ENCODE measurements around the gene PKD2L1.

Gene PKD2L1

GRCh38 chr10:100356067-100357017 is 26.3 kb upstream of the PKD2L1 start:
- DNase-seq (ENCODE audit: low read depth in 2 of 2): no peak

GRCh38 chr10:100355086-100355485 is 25.1 kb upstream of the PKD2L1 start:
- DNase-seq (ENCODE audit: low read depth in 2 of 2): no peak

GRCh38 chr10:100353770-100354485 is 23.9 kb upstream of the PKD2L1 start:
- no peak for DNase-seq (ENCODE audit: low read depth in 2 of 2)

GRCh38 chr10:100350914-100351485 is 21.0 kb upstream of the PKD2L1 start:
- DNase-seq (ENCODE audit: low read depth in 2 of 2): no peak

GRCh38 chr10:100349672-100350071 is 19.6 kb upstream of the PKD2L1 start:
- no peak for DNase-seq (ENCODE audit: low read depth in 2 of 2)

GRCh38 chr10:100349087-100349486 is 19.1 kb upstream of the PKD2L1 start:
- no peak for DNase-seq (ENCODE audit: low read depth in 2 of 2)

- DNase-seq (ENCODE audit: low read depth in 2 of 2): no peak
Observed at GRCh38 chr10:100348389-100348927, 18.4 kb upstream of the PKD2L1 start.

GRCh38 chr10:100347568-100348195 is 17.7 kb upstream of the PKD2L1 start:
- no peak for DNase-seq (ENCODE audit: low read depth in 2 of 2)

- DNase-seq (ENCODE audit: low read depth in 2 of 2): peak; percentile 56 to 77
Observed at GRCh38 chr10:100346765-100347567, 16.9 kb upstream of the PKD2L1 start, which contains the start of gene SCD. TSS of gene SCD (plus strand) at chr10:100347233. CDS start at chr10:100347505, 272 bp downstream.

- peak; percentile 38 to 69 for DNase-seq (ENCODE audit: low read depth in 2 of 2)
Observed at GRCh38 chr10:100346351-100346764, 16.3 kb upstream of the PKD2L1 start.

GRCh38 chr10:100345570-100346330 is 15.7 kb upstream of the PKD2L1 start:
- no peak for DNase-seq (ENCODE audit: low read depth in 2 of 2)

DNA sequence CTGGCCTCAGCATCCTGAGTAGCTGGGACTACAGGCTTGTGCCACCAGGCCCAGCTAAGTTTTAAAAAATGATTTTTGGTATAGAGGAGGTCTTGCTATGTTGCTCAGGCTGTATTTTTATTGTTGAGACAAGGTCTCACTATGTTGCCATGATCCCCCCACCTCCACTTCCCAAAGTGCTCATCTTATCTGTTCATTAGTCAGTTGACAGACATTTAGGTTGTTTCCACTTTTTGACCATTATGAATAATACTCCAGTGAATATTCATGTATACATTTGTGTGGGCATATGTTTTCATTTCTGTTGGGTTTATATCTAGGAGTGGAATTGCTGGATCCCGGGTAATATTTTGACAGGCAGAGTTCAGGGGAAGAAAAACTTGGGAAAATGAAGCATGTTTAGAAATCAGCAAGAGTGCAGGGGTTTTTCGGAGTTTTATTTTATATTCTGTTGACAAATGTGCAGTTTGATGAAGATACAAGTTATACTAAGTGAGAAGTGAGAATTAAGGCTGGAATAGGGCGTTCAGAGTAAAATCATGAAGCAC is 14.3 kb upstream of the PKD2L1 start:
- DNase-seq (ENCODE audit: low read depth in 2 of 2): no peak

GRCh38 chr10:100342627-100342972 is 12.6 kb upstream of the PKD2L1 start:
- DNase-seq (ENCODE audit: low read depth in 2 of 2): no peak

DNA sequence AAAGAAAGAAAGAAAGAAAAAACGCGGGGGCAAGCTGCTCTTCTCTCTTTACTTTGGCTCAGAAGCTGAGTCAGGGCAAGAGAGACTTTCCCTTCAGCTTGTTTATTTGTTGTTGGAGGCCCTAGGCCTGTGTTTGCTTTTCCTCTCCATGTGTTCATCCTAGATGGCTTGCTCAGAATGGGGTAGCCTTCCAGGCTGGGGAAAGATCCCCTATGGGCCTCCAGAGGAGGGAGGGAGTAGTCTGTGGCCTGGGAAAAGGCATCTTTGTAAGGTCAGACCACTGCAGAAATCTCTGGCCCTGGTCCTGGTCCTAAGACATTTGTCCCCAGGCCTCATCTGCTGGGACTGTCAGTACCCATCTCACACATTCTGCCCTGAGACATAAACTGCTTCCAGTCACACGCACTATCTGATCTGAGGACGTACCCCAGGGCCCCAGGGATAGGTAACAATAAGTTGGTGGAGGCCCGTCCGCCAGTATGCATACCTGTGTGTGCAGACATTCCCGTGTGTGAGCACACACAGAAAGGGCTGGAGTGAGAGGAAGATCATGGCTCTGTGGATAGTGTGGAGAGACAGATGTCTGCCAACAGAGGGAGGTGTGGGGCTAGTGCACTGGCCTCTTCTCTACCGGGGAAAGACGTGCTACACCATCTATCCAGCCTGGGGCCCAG is 12.1 kb upstream of the PKD2L1 start:
- DNase-seq (ENCODE audit: low read depth in 2 of 2): peak; percentile 11 to 23

- no peak for DNase-seq (ENCODE audit: low read depth in 2 of 2)
Observed at GRCh38 chr10:100340948-100341847, 11.2 kb upstream of the PKD2L1 start.

DNA sequence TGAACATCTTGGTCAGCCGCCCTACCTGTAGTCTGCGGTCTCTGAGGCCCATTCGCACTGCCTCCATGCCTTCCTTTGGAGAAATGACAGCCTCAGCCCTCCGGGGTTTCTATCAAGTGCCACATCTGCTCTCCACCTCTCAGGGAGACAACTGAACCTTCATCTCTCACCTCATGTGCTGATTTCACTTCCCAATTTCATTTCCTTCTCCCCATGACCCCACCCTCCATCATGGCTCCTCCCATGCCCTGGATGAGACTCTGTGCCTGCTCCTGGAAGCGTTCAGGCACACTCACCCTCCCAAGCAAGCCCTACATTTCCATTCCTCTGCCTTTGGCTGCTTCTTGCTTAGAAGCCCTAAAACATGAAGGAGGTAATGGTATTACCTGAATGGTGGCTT is 9.2 kb upstream of the PKD2L1 start:
- DNase-seq (ENCODE audit: low read depth in 2 of 2): no peak

DNA sequence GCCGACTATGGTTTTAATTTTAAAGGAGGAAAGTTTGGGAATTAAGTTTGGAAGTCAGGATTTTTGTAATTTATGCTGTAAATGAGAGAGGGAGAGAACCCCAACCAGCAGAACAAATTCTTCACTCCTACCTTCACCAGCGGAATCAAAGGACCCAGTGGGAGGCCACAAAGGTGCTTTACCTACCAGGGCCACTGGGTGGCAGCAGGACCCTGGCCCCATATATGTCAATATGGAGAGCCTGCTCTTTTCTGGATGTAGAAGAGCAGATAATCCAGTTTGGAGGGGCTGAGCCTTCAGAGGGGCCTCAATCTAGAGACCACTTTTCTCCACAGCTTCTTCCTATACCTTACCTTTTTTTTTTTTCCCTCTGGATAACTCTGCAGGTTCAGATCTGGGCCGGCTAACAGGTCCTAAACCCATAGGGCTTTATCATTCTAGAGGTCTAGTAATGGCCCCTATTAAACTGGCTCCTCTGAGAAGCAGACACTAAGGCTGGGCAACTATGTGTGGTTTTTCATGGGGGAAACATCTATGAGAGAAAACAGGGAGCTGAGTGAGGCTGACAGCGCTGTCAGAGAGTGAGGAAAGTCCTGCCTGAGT is 8.5 kb upstream of the PKD2L1 start:
- peak; percentile 62 to 63 for DNase-seq (ENCODE audit: low read depth in 2 of 2)

DNA sequence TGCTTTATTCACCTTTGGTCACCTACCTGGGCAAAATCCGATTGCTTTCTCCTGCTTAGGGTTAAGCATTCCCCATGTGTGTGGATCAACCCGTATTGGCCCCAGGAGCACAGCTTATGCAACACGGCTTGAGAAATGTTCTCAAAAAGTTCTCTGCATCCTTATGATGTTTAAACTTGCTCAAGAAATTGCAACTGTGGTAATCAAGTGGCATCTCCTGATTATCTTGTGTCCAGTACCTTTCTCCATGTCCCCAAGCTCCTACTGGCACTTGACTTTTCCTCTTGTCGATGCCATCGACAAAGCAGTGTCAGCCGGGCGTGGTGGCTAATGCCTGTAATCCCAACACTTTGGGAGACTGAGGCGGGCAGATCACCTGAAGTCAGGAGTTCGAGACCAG is 4.7 kb upstream of the PKD2L1 start:
- no peak for DNase-seq (ENCODE audit: low read depth in 2 of 2)

Measured in stimulated activated CD8-positive, alpha-beta memory T cell treated with anti-CD3 and anti-CD28 coated beads, Interleukin-7, amount 100 ng/mL, for 4 hours (primary cell).